ENCODE results near the gene NCAPD3. TPM values are rescaled to one million over a fixed set of nuclear protein-coding genes. Genes with fewer than 3 reads are reported as not detected.
A peak's percentile ranks its signal among the peaks of the same experiment; 100 is the strongest.

Gene NCAPD3
- total and polyA plus RNA-seq, 9 of the 15 experiments (the other 6 are each of a cell fraction or from before 2014, with no cell fraction given): 23.6 to 80.6 (median 58.6) TPM

DNA sequence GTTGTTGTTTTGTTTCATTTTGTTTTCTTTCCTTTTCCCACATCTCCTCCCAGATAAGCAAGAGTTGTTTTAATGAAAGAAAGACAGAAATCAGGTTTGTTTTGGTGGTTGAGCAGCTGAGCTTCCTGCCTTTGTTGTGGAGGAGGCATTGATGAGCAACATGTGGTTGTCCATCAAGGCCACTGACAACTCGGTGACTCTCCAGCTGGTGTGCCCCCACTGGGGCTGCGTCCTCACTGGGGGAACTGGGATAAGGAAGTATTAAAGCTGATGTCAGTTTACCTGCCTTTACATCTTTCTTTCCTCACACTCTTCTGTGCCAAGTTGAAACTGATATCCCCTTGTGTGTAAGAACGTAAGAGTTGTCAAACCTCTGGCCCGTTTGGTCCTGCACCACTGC lies 6.6 kb upstream of the NCAPD3 start:
- Histone ChIP-seq H2AFZ (ENCODE audit: low read depth, low read length) (no peak overlapping the region), H3K4me2 (ENCODE audit: insufficient read depth, low read length) (no peak overlapping the region), H3K9me1 (ENCODE audit: control insufficient read depth, insufficient read depth, low read length) (peaks cover 5% of the 10 kb centered on the region), H3K9me3 (replicated peaks; ENCODE audit: control insufficient read depth, insufficient read depth, low read depth, low read length) (no peaks in the 10 kb centered on the region), H3K9ac (ENCODE audit: insufficient read depth in 1 of 2, low read depth in 2 of 2, low read length in 2 of 2) (no peak overlapping the region), H3K27me3 (ENCODE audit: control insufficient read depth in 2 of 2, insufficient read depth in 2 of 2, low read length in 2 of 2) (no peaks in the 10 kb centered on the region), H3K27ac (ENCODE audit: extremely low read depth, low read depth, low read length) (no peak overlapping the region), H3K4me1 (replicated peaks in 1 of 2; ENCODE audit: control insufficient read depth in 2 of 2, insufficient read depth in 2 of 2, low read length in 2 of 2) (peaks cover 26 to 59% of the 10 kb centered on the region in 2 experiments), H3K79me2 (ENCODE audit: control insufficient read depth, insufficient read depth, low read length) (peaks cover 88% of the 10 kb centered on the region), H3K36me3 (ENCODE audit: control insufficient read depth, insufficient read depth, low read length) (peaks cover 37% of the 10 kb centered on the region), H3K4me3 (no peak overlapping the region), H4K20me1 (replicated peaks; ENCODE audit: control insufficient read depth, insufficient read depth, low read length) (peaks cover 7% of the 10 kb centered on the region; the same call in 1 of the 2 replicates)
- FAIRE-seq (no peak), ATAC-seq (no peak), DNase-seq (ENCODE audit: extremely low read depth in 1 of 4, low spot score in 3 of 4) (no peak)
- ChIA-PET CTCF (ENCODE audit: low intra/inter-chr PET ratio) (no interaction called here), POLR2A (no interaction called here)
- intact Hi-C loops (cut with micrococcal nuclease) (no loop called here), in situ Hi-C loops (cut with MboI) (no loop called here)
- BruUV-seq (replicated peaks): no TSS peak
- no peak for TF ChIP-seq ERF (CRISPR knock-in tag; IDR thresholded peaks at IDR 0.05)
- TF ChIP-seq PKNOX1 (IDR thresholded peaks at IDR 0.05): 0 out of 2 replicates have a peak, but pooled peaks have one; percentile 8
- 56% methylated on average over 4 of the region's 4 CpGs for WGBS (ENCODE audit: insufficient coverage, low coverage, missing lambda C conversion rate)

GRCh38 chr11:134229126-134229790 lies 5.5 kb upstream of the NCAPD3 start:
- CTCF ChIA-PET (ENCODE audit: low intra/inter-chr PET ratio): no interaction called here
- H3K4me1 ChIP-seq (replicated peaks in 1 of 2; ENCODE audit: control insufficient read depth in 2 of 2, insufficient read depth in 2 of 2, low read length in 2 of 2): peaks cover 29 to 53% of the 10 kb centered on the region in 2 experiments
- no peak overlapping the region for H3K27ac ChIP-seq (ENCODE audit: extremely low read depth, low read depth, low read length)
- no peak for ATAC-seq
- peaks cover 5% of the 10 kb centered on the region for H3K9me1 ChIP-seq (ENCODE audit: control insufficient read depth, insufficient read depth, low read length)
- in situ Hi-C loops (cut with MboI): no loop called here
- no peaks in the 10 kb centered on the region for H3K27me3 ChIP-seq (ENCODE audit: control insufficient read depth in 2 of 2, insufficient read depth in 2 of 2, low read length in 2 of 2)
- no TSS peak for BruUV-seq (replicated peaks)
- no peak overlapping the region; a peak in 1 of 4 replicates for H3K9ac ChIP-seq (ENCODE audit: insufficient read depth in 1 of 2, low read depth in 2 of 2, low read length in 2 of 2)
- H3K9me3 ChIP-seq (replicated peaks; ENCODE audit: control insufficient read depth, insufficient read depth, low read depth, low read length): no peaks in the 10 kb centered on the region
- H2AFZ ChIP-seq (ENCODE audit: low read depth, low read length): no peak overlapping the region
- H3K79me2 ChIP-seq (ENCODE audit: control insufficient read depth, insufficient read depth, low read length): peaks cover 86% of the 10 kb centered on the region
- intact Hi-C loops (cut with micrococcal nuclease): no loop called here
- POLR2A ChIA-PET: interaction anchor here (0.6 to 1.2 kb wide), 3 partner anchors 15 to 125 kb away, joined by 4 to 5 read pairs (median 4); partner anchors contain the start of gene ACAD8
- H3K4me3 ChIP-seq: no peak overlapping the region
- WGBS (ENCODE audit: insufficient coverage, low coverage, missing lambda C conversion rate): 31% methylated on average over 6 of the region's 6 CpGs
- DNase-seq (ENCODE audit: extremely low read depth in 1 of 4, low spot score in 3 of 4): no peak
- peaks cover 30% of the 10 kb centered on the region; the same call in 2 of the 3 replicates for H3K36me3 ChIP-seq (ENCODE audit: control insufficient read depth, insufficient read depth, low read length)
- FAIRE-seq: no peak
- H3K4me2 ChIP-seq (ENCODE audit: insufficient read depth, low read length): no peak overlapping the region
- peaks cover 6% of the 10 kb centered on the region; the same call in 1 of the 2 replicates for H4K20me1 ChIP-seq (replicated peaks; ENCODE audit: control insufficient read depth, insufficient read depth, low read length)
- TF ChIP-seq ZKSCAN8 (CRISPR knock-in tag; IDR thresholded peaks at IDR 0.05): no peak
- no peak for TF ChIP-seq CBX5 (IDR thresholded peaks at IDR 0.05; ENCODE audit: borderline replicate concordance, low read depth)
- TF ChIP-seq COPS2 (conservative IDR thresholded peaks at IDR 0.05): no peak
- TF ChIP-seq, protein P1, sequence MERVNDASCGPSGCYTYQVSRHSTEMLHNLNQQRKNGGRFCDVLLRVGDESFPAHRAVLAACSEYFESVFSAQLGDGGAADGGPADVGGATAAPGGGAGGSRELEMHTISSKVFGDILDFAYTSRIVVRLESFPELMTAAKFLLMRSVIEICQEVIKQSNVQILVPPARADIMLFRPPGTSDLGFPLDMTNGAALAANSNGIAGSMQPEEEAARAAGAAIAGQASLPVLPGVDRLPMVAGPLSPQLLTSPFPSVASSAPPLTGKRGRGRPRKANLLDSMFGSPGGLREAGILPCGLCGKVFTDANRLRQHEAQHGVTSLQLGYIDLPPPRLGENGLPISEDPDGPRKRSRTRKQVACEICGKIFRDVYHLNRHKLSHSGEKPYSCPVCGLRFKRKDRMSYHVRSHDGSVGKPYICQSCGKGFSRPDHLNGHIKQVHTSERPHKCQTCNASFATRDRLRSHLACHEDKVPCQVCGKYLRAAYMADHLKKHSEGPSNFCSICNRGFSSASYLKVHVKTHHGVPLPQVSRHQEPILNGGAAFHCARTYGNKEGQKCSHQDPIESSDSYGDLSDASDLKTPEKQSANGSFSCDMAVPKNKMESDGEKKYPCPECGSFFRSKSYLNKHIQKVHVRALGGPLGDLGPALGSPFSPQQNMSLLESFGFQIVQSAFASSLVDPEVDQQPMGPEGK (CRISPR knock-in tag; IDR thresholded peaks at IDR 0.05; ENCODE audit: borderline replicate concordance): no peak
- no peak for TF ChIP-seq ZZZ3 (IDR thresholded peaks at IDR 0.05)
- TF ChIP-seq, protein P2, sequence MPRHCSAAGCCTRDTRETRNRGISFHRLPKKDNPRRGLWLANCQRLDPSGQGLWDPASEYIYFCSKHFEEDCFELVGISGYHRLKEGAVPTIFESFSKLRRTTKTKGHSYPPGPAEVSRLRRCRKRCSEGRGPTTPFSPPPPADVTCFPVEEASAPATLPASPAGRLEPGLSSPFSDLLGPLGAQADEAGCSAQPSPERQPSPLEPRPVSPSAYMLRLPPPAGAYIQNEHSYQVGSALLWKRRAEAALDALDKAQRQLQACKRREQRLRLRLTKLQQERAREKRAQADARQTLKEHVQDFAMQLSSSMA (CRISPR knock-in tag; IDR thresholded peaks at IDR 0.05): no peak
- TF ChIP-seq SMARCE1 (IDR thresholded peaks at IDR 0.05): no peak
- no peak for TF ChIP-seq SMAD4 (CRISPR knock-in tag; conservative IDR thresholded peaks at IDR 0.05)
- no peak for TF ChIP-seq ZNF644 (tag; IDR thresholded peaks at IDR 0.05; ENCODE audit: low read depth)
- TF ChIP-seq GATAD2B (IDR thresholded peaks at IDR 0.05; ENCODE audit: borderline replicate concordance): no peak
- TF ChIP-seq NR2F6 (CRISPR knock-in tag; IDR thresholded peaks at IDR 0.05): no peak
